H9 (cell line): ENCODE results near the gene TTLL1. TPM values are rescaled to one million over a fixed set of nuclear protein-coding genes. Genes with fewer than 3 reads are reported as not detected.

ENCODE experiments used
- DNase-seq: peaks from one replicate; pipeline ENCODE4 v3.0.0-alpha.2; 2017
- H2AFZ ChIP-seq: one replicate; pipeline ENCODE4 v1.6.1; 2013; ENCODE audit warnings: mild to moderate bottlenecking, low read length, control low read depth, moderate library complexity
- H2AK5ac ChIP-seq: 2 replicates; pipeline ENCODE4 v1.6.1; 2013; ENCODE audit warnings: low read length, control low read depth, mixed read lengths; ENCODE audit not compliant: insufficient read length
- H2BK120ac ChIP-seq: one replicate; pipeline ENCODE4 v1.6.1; 2013; ENCODE audit warnings: low read depth, mild to moderate bottlenecking, low read length, control low read depth, inconsistent platforms; ENCODE audit not compliant: poor library complexity, severe bottlenecking
- H2BK12ac ChIP-seq: 2 replicates; pipeline ENCODE4 v1.6.1; 2013; ENCODE audit warnings: low read length, control low read depth, mixed read lengths, low read depth; ENCODE audit not compliant: insufficient read length
- H2BK15ac ChIP-seq: 2 replicates; pipeline ENCODE4 v1.6.1; 2013; ENCODE audit warnings: low read depth, low read length, control low read depth
- H2BK20ac ChIP-seq: one replicate; pipeline ENCODE4 v1.6.1; 2013; ENCODE audit warnings: low read depth, mild to moderate bottlenecking, low read length, control low read depth, inconsistent platforms; ENCODE audit not compliant: poor library complexity, severe bottlenecking
- H2BK5ac ChIP-seq: 2 replicates; pipeline ENCODE4 v1.6.1; 2013; ENCODE audit warnings: low read length, control low read depth, mixed read lengths; ENCODE audit not compliant: insufficient read length
- H3K14ac ChIP-seq: 2 replicates; pipeline ENCODE4 v1.6.1; 2013; ENCODE audit warnings: low read length, control low read depth; ENCODE audit not compliant: insufficient read depth
- H3K18ac ChIP-seq: 2 replicates; pipeline ENCODE4 v1.6.1; 2013; ENCODE audit warnings: low read depth, mild to moderate bottlenecking, mixed read lengths, low read length, control low read depth; ENCODE audit not compliant: insufficient read length
- H3K23ac ChIP-seq: 2 replicates; pipeline ENCODE4 v1.6.1; 2013; ENCODE audit warnings: low read length, control low read depth, mixed read lengths, low read depth; ENCODE audit not compliant: insufficient read length
- H3K23me2 ChIP-seq: 2 replicates; pipeline ENCODE4 v1.6.1; 2013; ENCODE audit warnings: low read depth, mild to moderate bottlenecking, mixed read lengths, low read length, control low read depth; ENCODE audit not compliant: insufficient read length, poor library complexity, severe bottlenecking
- H3K27ac ChIP-seq: 2 replicates; pipeline ENCODE4 v1.5.1; 2013; ENCODE audit warnings: low read length, control low read depth, mixed read lengths, low read depth; ENCODE audit not compliant: insufficient read length
- H3K27me3 ChIP-seq: 2 replicates; pipeline ENCODE4 v1.6.1; 2013; ENCODE audit warnings: low read length, control low read depth, inconsistent platforms; ENCODE audit not compliant: insufficient read depth
- H3K4ac ChIP-seq: 2 replicates; pipeline ENCODE4 v1.6.1; 2013; ENCODE audit warnings: low read depth, mild to moderate bottlenecking, control low read depth, inconsistent platforms, low read length, moderate library complexity
- H3K4me1 ChIP-seq: 2 replicates; pipeline ENCODE4 v1.6.1; 2013; ENCODE audit warnings: low read length, control low read depth, inconsistent platforms; ENCODE audit not compliant: insufficient read depth
- H3K4me2 ChIP-seq: 2 replicates; pipeline ENCODE4 v1.6.1; 2013; ENCODE audit warnings: low read length, control low read depth, mixed read lengths; ENCODE audit not compliant: insufficient read length, insufficient read depth
- H3K56ac ChIP-seq: 2 replicates; pipeline ENCODE4 v1.6.1; 2013; ENCODE audit warnings: low read depth, mild to moderate bottlenecking, mixed read lengths, low read length, control low read depth; ENCODE audit not compliant: insufficient read length
- H3K79me1 ChIP-seq: 2 replicates; pipeline ENCODE4 v1.6.1; 2013; ENCODE audit warnings: low read depth, mild to moderate bottlenecking, moderate library complexity, low read length, control low read depth, inconsistent platforms; ENCODE audit not compliant: insufficient read depth, poor library complexity, severe bottlenecking
- H3K79me2 ChIP-seq: 2 replicates; pipeline ENCODE4 v1.6.1; 2013; ENCODE audit warnings: low read length, control low read depth, inconsistent platforms; ENCODE audit not compliant: insufficient read depth
- H3K9ac ChIP-seq: 2 replicates; pipeline ENCODE4 v1.6.1; 2013; ENCODE audit warnings: low read length, control low read depth, mixed read lengths; ENCODE audit not compliant: insufficient read length; ENCODE audit errors: extremely low read depth
- H3K9me3 ChIP-seq: one replicate; pipeline ENCODE4 v1.6.1; 2013; ENCODE audit warnings: low read depth, low read length, inconsistent platforms; ENCODE audit not compliant: control insufficient read depth
- H3T11ph ChIP-seq: one replicate; pipeline ENCODE4 v1.6.1; 2013; ENCODE audit warnings: mild to moderate bottlenecking, low read length, control low read depth, inconsistent platforms
- H4K20me1 ChIP-seq: one replicate; pipeline ENCODE4 v1.6.1; 2013; ENCODE audit not compliant: control insufficient read depth, insufficient read length, insufficient read depth
- H4K5ac ChIP-seq: 2 replicates; pipeline ENCODE4 v1.6.1; 2013; ENCODE audit warnings: low read depth, mild to moderate bottlenecking, mixed read lengths, low read length, control low read depth; ENCODE audit not compliant: insufficient read length
- H4K8ac ChIP-seq: replicated peaks from 2 replicates; pipeline ENCODE4 v1.6.1; 2013; ENCODE audit warnings: low read length, control low read depth, mixed read lengths, low read depth; ENCODE audit not compliant: insufficient read length
- H4K91ac ChIP-seq: 2 replicates; pipeline ENCODE4 v1.6.1; 2013; ENCODE audit warnings: low read depth, mild to moderate bottlenecking, moderate library complexity, mixed read lengths, low read length, control low read depth; ENCODE audit not compliant: insufficient read length
- H3K27ac Mint-ChIP-seq, 3 experiments: 2 replicates in 2 of 3; 3 replicates in 1 of 3; pipeline ENCODE4 v1.8.0; 2020 to 2021; ENCODE audit warnings: mixed read lengths in 3 of 3, mild to moderate bottlenecking in 1 of 3, moderate library complexity in 1 of 3
- H3K27me3 Mint-ChIP-seq: 2 replicates; pipeline ENCODE4 v1.8.0; 2021; ENCODE audit warnings: low read depth, mild to moderate bottlenecking, moderate library complexity, mixed read lengths
- H3K36me3 Mint-ChIP-seq, 3 experiments: 2 replicates in 2 of 3; 3 replicates in 1 of 3; pipeline ENCODE4 v1.8.0; 2020 to 2021; ENCODE audit warnings: low read depth in 3 of 3, mixed read lengths in 3 of 3; ENCODE audit not compliant: insufficient read depth in 1 of 3
- H3K4me1 Mint-ChIP-seq, 2 experiments: 2 replicates each; pipeline ENCODE4 v1.8.0; 2020; ENCODE audit warnings: mixed read lengths in 2 of 2
- H3K4me3 Mint-ChIP-seq, 2 experiments: 2 replicates in 1 of 2; 3 replicates in 1 of 2; pipeline ENCODE4 v1.8.0; 2020 to 2021; ENCODE audit warnings: mild to moderate bottlenecking in 2 of 2, mixed read lengths in 2 of 2, moderate library complexity in 1 of 2
- H3K9me3 Mint-ChIP-seq, 2 experiments: 2 replicates in 1 of 2; 3 replicates in 1 of 2; pipeline ENCODE4 v1.8.0; 2020; ENCODE audit warnings: mild to moderate bottlenecking in 2 of 2, mixed read lengths in 2 of 2, moderate library complexity in 1 of 2
- CTCF ChIP-seq: fragments of 200-600 bp; sonication (generic); conservative IDR thresholded peaks from 3 replicates; pipeline ENCODE4 v1.8.0; 2021; ENCODE audit warnings: antibody characterized with exemption, mild to moderate bottlenecking
- WGBS: extraction: QIAGEN DNeasy Blood & Tissue Kit; methylation state at CpG from one replicate; pipeline ENCODE4 v1.1.7; 2013; ENCODE audit warnings: missing lambda C conversion rate, low lambda C conversion rate, mixed read lengths; ENCODE audit not compliant: insufficient read length; ENCODE audit errors: extremely low coverage; 5-methylcytosine and 5-hydroxymethylcytosine counted together
- total RNA-seq: library from RNA; stranded (reverse); gene quantifications from 2 replicates; pipeline ENCODE4 v1.2.1, GENCODE V29; 2021

TTLL1 gene
- total RNA-seq, 1 experiment from 2014 or later = 4.1 TPM

- Histone ChIP-seq H3K4ac (no peak overlapping the region), H3K23ac (no peak overlapping the region), H2AK5ac (no peak overlapping the region), H2BK20ac (no peak overlapping the region), H3K4me2 (no peak overlapping the region), H2BK12ac (no peak overlapping the region), H3K27ac (no peak overlapping the region), H4K91ac (no peak overlapping the region), H3K23me2 (no peaks in the 10 kb centered on the region), H3K9ac (no peak overlapping the region), H3K79me1 (no peaks in the 10 kb centered on the region), H2AFZ (no peak overlapping the region), H3K4me1 (no peaks in the 10 kb centered on the region), H2BK120ac (no peak overlapping the region), H3K79me2 (no peaks in the 10 kb centered on the region), H4K8ac (no peak overlapping the region), H2BK15ac (no peak overlapping the region), H3K18ac (no peak overlapping the region), H4K5ac (no peak overlapping the region), H4K20me1 (no peaks in the 10 kb centered on the region), H3K9me3 (no peaks in the 10 kb centered on the region), H3K27me3 (no peaks in the 10 kb centered on the region), H3T11ph (no peak overlapping the region), H3K56ac (no peak overlapping the region), H2BK5ac (no peak overlapping the region), H3K14ac (no peak overlapping the region)
- no peak for DNase-seq
- Mint-ChIP-seq H3K4me3 (no peak overlapping the region), H3K27ac (no peak overlapping the region), H3K27me3 (peaks cover 4% of the 10 kb centered on the region), H3K4me1 (peaks cover 0 to 12% of the 10 kb centered on the region in 2 experiments; a peak in 2 of 4 replicates), H3K36me3 (no peaks in the 10 kb centered on the region), H3K9me3 (no peaks in the 10 kb centered on the region; a peak in 2 of 5 replicates)
- TF ChIP-seq CTCF = no peak
- no CpG with 5 or more reads among the region's 3 CpGs for WGBS
Measured at GRCh38 chr22:43031617-43032016, 57.6 kb downstream of the TTLL1 start.
